RPMI8226 (cell line): ENCODE measurements around the gene GNAI3.
"Not testable (repeated sequence)": the region's sequence is repeated elsewhere in the genome, so short reads cannot be mapped to it uniquely, and the experiment has no call there.

Experiments used
- DNase-seq: peaks from one replicate; pipeline ENCODE4 v3.0.0-alpha.2; 2015

The GNAI3 gene

DNA sequence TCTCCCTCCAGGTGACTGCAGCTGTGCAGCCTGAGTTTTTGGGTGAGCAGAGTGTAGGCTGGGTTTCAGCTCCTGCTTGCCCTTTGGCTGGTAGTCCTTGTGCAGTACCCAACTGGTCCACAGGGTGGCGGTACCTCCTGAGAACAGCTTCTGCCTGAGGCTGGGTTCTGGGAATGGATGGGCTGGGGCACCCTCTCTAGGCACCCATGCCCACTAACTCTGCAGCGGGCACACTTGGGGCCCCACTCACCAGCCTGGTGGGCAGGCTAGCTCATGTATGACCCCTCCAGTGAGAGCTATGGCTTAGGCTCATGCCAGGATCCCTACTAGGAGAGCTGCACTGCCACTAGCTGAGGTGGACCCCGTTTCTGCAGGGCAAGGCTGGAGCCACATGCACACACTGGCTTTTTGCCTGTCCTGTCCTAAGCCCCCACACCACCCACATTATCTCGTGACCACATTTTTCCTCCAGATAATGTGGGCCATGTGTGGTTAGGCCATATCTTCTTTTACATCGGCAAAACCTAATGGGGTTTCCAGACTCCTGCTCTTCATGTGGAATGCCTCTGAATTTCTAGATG is 92.0 kb downstream of the GNAI3 start:
- DNase-seq = peak; percentile 72

DNA sequence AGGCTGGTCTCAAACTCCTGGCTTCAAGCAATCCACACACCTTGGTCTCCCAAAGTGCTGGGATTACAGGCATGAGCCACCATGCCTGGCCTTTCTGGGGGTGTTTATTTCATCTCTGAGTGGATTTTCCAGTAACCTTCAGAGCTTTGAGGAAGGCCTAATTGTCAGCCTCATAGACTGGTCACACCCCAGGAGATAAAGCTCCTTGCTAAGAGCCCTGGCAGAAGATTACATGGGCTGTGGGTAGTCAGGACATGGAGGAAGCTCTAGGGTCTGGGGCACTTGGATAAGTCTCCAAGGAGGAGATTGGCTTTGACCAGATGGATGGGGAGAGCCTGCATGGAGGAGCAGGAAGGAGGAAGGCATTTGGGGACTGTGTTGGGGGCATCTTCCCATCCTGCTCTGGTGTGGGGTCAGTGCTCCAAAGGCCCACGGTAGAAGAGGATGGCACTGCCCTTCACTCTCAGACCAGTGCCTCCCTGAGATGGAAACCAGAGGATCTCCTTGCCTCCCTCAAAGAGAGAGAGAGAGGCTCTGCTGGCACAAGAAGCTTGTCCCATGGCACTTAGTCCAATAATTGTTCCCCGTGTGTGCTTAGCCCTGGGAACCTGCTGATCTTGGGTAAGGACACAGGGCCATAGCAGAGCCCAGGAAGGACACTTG is 92.8 kb downstream of the GNAI3 start:
- no peak for DNase-seq

DNA sequence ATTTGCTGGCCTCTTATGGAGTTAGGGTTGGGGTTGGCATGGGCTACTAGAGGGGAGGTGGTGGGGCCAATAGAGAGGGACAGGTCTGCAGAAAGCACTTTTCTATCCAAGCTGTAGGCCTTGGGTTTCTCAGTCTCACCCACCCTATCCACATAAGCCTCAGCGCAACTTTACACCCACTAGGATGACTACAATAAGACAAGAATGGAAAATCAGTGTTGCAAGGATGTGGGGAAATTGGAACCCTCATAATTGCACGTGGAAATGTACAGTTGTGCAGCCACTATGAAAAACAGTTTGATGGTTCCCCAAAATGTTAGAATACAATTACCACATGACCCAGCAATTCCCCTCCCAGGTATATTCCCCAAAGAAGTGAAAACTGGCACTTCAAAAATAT is 93.4 kb downstream of the GNAI3 start:
- DNase-seq = no peak

- no peak for DNase-seq
These were observed 94.2 kb downstream of the GNAI3 start for GRCh38 chr1:109642626-109643025.

DNA sequence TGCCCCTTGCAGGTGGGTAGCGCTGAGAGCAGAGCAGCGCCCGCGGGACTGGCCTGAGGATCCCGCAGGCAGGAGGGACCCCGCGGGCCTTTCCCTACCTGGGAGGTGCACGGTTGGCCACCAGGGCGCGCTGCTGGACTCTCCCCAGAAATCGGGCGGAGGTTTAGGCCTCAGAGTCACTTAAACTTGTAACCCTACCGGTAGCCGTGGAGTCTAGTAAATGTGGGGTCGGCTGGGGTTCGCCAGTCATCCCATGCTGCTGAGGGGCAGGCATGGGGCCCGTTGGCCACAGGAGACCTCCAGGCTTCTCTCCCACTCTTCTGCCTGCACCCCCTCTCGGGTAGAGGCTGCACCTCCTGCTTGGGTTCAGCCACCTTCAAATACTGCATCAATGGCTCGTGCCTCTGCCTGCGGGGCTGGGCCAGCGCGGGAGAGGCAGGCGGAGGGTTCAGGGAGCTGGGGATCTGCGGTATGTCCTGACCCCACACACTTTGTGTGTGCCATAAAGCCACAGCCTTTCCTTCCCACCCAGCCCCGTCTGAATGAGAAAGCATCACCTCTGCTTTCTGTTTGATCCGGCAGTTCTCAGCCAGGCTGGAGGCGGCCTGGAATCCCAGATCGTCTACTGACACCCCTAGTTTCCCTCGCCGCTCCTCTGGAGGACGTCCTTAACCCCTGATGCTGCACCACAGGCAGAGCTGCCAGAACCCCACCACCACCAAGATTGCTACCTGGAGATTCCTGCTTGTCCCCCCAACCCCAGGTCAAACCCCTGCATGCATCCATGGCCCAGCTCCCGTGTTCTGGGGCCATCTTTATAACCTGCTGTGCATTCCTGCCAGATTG is 95.2 kb downstream of the GNAI3 start:
- DNase-seq = peak; percentile 76

- no peak for DNase-seq
These were observed 96.3 kb downstream of the GNAI3 start for GRCh38 chr1:109644670-109645069.

DNA sequence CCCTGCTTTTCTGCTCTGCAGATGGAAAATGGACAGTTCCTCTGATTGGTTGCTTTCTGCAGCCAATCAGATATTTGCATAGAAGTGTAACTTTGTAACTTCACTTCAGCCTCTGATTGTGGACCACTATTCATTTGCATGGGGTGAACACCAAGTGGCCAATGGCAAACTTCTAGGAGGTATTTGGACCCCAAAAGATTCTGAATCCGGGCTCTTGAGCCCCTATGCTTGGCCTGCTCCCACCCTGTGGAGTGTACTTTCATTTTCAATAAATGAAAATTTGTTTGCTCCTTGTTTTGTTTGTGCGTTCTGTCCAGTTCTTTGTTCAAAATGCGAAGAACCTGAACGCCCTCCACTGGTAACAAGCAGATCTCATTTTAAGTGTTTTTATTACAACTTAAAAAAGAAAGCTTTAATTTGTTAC is 101.1 kb downstream of the GNAI3 start:
- peak; percentile 11 for DNase-seq

- no peak for DNase-seq
These were observed 102.2 kb downstream of the GNAI3 start for GRCh38 chr1:109650609-109651008.

DNA sequence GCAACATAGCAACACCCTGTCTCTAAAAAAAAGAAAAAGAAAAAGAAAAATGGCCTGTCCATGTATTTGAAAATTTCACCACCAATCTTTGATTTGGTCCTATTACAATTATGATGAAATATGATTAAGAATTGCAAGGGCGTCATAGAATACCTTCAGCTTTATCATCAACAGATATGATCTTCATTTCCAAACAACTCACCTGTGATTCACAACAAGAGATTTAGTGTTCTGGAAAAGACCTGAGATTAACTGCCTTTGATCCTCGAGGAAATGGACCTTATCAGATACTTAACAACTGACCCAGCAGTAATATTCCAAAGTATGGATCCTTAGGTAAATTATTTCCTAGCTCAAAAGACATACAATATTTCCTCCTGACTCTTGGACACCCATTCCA is 104.0 kb downstream of the GNAI3 start:
- DNase-seq = no peak

DNA sequence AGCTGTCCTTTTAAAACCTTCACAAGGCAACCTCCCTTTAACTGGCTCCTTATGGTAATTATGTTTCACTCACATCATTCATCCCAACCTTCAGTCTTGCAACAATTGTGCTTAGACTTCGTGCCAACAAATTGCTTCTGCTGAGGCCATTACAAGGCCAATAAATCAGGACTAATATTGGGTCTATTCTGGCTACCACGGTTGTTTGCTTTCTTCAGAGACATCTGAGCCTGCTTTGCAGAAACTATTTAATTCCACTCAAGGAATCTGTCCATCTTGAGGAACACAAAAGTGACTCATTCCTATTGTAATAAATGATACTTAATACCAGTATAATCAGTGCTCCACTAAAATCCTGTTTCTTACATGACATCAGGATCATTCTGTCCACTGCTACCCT is 104.9 kb downstream of the GNAI3 start:
- DNase-seq = no peak

DNA sequence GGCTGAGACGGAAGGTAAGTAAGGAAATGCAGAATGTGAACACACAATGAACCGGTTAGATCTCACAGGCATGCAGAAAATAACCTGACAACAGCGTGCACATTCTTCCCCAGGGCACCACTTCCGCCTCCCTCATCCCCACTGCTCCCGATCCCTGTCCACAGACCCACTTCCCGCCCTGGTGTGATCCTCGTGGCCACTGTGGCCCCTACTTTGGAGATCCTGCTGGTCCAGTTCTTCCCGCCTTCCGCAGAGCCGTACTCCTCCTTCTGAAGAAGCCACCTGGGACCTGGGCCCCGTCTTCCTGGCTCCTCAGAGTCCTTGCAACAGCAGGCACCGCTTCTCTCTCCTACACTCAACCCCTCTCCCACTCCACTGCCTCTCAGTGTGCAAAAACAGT is 106.1 kb downstream of the GNAI3 start:
- no peak for DNase-seq

- DNase-seq = peak; percentile 66
These were observed 107.5 kb downstream of the GNAI3 start, which contains the start of gene GSTM4 for GRCh38 chr1:109655615-109656519. Gene GSTM4, plus strand, starts transcription at chr1:109656099. Its CDS starts 291 bp downstream, at chr1:109656390.

DNA sequence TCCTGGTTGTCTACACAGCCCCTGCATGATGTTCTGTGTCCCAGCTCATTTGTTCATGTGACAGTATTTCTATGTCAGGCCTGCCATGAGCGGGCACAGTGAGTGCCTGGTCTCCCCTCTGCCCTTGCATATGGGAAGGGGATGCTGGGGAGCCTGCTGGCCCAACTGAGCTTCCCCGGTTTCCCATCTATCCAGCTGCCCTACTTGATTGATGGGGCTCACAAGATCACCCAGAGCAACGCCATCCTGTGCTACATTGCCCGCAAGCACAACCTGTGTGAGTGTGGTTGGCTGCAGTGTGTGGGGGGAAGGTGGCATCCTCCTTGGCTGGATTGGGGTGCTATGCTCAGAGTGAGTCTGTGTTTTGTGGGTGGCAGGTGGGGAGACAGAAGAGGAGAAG is 109.0 kb downstream of the GNAI3 start:
- no peak for DNase-seq

GRCh38 chr1:109657970-109658369 is 109.6 kb downstream of the GNAI3 start:
- no peak for DNase-seq

DNA sequence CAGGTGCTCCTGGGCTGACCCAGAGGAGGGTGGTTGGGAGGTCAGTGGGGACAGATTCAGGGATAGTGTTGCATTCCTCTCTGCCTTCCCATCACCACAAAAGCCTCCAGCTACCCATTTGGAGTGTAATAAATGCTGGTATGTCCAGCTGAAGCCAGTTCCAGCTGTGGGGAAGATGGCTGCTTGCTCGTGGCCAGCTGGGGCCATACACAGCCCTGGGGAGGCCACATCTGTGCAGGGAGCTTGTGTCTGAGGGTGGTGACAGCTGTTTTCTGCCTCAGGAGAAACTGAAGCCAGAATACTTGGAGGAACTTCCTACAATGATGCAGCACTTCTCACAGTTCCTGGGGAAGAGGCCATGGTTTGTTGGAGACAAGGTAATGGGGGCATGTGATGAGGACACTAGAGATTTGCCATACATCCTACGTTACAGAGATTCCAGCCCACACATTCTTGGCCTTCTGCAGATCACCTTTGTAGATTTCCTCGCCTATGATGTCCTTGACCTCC is 110.2 kb downstream of the GNAI3 start:
- no peak for DNase-seq

DNA sequence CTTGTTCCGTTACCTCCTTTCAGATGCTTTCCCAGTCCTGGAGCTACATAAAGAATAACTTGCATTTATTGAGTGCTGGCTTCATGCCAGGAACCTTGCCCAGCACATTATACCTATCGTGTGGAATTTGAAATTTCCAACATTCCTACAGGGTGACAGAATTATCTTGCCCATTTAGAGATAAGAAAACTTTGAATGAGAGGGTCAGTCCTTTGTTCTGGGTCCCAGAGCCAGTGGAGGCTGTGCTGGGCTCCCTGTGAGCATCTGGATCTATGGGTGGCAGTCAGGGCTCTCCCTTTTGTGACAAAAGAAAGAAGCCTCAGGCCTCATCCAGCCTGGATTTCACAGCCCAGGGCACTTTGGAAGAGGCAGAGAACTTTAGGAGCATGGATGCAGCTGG is 110.7 kb downstream of the GNAI3 start:
- DNase-seq = no peak

DNA sequence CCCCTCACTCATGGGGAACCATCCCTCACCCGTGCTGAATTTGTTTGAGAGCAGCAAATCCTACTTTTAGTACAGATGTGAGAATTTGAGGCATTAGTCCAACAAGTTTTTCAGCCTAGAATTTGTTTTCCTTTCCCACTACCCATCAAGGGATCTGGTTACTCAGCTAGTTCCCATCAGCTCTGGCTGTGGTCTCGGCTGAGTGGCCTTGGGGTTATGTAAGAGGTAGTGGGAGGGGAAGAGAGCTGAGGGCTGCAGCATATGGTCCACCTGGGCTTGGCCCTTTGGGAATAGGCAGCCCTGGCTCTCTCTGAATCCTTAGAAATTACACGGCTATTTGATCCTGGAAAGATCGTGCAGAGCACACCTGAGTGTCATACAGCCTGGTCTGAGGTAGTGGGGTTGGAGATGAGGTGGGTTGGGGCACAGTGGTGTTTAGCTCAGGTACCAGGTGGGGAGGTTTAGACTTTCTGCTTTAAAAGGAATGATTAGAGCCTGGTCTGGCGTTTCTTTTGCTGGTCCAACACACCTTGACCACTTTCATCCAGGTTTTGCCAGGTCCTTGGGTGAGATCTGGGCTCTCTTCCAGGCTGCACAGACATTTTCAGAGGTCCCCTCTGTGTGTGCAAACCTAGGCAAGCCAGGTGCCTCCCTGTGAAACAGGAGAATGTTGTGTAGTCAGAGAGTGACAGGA is 111.7 kb downstream of the GNAI3 start:
- no peak for DNase-seq

GRCh38 chr1:109660691-109661026 is 112.2 kb downstream of the GNAI3 start:
- DNase-seq = not testable (repeated sequence)

DNA sequence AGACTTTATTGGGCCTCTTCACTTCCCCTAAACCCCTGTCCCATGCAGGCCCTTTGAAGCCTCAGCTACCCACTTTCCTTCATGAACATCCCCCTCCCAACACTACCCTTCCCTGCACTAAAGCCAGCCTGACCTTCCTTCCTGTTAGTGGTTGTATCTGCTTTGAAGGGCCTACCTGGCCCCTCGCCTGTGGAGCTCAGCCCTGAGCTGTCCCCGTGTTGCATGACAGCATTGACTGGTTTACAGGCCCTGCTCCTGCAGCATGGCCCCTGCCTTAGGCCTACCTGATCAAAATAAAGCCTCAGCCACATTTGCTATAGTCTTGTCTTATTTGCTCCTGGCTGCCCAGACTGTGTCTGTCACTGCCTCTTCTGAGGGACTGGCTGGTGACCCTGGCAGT is 113.0 kb downstream of the GNAI3 start:
- DNase-seq = no peak

DNA sequence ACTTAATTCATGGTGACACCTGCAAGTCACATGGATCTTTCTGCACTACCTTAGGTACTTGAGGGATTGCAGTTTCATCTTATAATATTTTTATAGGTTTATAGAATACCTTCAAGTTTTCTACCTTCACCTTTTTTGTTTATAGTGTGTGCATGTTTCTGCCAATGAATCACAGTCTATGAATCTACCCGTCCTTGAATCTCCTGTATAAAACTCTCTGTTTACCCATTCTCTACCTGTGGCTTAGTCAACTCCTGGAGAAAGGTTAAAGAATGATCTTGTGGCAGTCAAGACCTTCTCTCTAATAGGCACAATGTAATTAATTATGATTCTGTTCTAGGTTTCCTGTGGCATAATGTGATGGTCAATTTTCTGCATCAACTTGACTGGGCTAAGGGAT is 116.3 kb downstream of the GNAI3 start:
- no peak for DNase-seq

DNA sequence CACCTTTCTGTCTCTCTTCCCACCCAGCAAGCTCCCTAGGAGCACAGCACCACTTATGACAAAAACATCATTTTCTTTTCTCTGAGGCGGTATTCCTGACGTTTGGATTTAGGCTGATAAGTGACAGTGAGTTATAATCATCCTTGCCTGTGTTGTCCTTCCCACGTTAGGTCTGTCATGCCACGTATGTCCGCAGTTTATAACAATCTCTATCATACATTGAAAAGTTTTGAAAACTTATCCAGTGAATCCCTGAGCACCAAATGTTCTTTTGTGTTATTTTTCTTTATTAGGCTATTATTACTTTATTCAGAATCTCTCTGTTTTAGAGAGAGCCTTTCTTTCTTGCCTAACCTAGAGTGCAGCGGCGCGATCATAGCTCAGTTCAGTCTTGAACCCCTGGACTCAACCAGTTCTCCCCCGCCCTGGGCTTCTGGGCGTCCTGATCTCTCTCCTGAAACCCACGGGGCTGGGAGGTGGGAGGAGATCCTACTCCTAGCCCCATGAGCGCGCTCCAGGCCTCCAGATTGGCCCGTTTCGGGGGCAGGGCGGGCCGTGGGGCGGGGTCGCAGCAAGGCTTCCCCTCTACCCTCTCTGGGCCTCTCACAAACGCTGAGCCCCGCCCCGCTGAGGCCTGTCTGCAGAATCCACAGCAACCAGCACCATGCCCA is 119.2 kb downstream of the GNAI3 start, which contains the start of gene GSTM2:
TSS of gene GSTM2 (plus strand) at position 606 of the 671 bp plus-strand sequence. CDS start at position 665, 59 bp downstream.
- DNase-seq = no peak
